Fibroblast of lung (primary cell): ENCODE data around the gene HECTD4.

Experiments used
- EZH2 ChIP-seq: IDR thresholded peaks from 2 replicates; pipeline ENCODE4 v1.5.1; 2012; ENCODE audit warnings: low read length, control low read depth, mild to moderate bottlenecking; ENCODE audit errors: missing control alignments
- TF ChIP-seq, protein P1 (sequence below), 2 donors: IDR thresholded peaks in 1 of 2; conservative IDR thresholded peaks in 1 of 2; 1 replicate in 1 of 2; 2 replicates in 1 of 2; pipeline ENCODE4 v1.5.1; 2011 to 2012; ENCODE audit warnings: low read length in 2 of 2, control low read depth in 1 of 2, inconsistent platforms in 1 of 2, low read depth in 1 of 2, mild to moderate bottlenecking in 1 of 2

DNA sequence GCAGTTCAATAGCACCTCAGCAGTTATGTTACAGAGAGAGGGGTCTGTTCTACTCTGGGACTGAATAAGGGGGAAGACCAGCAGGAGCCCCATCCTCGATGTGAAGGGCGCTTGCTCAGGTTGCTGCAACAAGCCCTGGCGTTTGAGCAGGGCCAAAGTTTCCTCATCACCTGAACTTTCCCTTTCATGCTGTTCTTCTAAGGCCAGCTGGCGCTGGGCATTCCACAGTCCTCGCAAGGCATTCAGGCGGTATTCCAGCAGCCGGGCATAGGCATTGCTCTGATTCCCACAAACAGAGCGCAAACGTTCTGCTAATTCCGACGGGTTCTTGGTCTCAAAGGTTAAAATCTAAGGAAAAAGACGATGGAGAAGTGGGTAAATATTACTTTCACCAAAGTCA, 62.8 kb downstream of the HECTD4 start:
- TF ChIP-seq, protein P1, sequence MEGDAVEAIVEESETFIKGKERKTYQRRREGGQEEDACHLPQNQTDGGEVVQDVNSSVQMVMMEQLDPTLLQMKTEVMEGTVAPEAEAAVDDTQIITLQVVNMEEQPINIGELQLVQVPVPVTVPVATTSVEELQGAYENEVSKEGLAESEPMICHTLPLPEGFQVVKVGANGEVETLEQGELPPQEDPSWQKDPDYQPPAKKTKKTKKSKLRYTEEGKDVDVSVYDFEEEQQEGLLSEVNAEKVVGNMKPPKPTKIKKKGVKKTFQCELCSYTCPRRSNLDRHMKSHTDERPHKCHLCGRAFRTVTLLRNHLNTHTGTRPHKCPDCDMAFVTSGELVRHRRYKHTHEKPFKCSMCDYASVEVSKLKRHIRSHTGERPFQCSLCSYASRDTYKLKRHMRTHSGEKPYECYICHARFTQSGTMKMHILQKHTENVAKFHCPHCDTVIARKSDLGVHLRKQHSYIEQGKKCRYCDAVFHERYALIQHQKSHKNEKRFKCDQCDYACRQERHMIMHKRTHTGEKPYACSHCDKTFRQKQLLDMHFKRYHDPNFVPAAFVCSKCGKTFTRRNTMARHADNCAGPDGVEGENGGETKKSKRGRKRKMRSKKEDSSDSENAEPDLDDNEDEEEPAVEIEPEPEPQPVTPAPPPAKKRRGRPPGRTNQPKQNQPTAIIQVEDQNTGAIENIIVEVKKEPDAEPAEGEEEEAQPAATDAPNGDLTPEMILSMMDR (conservative IDR thresholded peaks at IDR 0.05 in 1 of 2, IDR thresholded peaks at IDR 0.05 in 1 of 2; ENCODE audit: low read depth in 1 of 2, low read length in 2 of 2): no peak
- no peak for TF ChIP-seq EZH2
